ENCODE measurements around the gene ENC1. TPM values are rescaled to one million over a fixed set of nuclear protein-coding genes. Genes with fewer than 3 reads are reported as not detected.

ENC1 gene
- total RNA-seq, 1 donor from 2014 or later: 3.8 TPM

- H3K27ac ChIP-seq (replicated peaks): no peak overlapping the region
- TF ChIP-seq CTCF (IDR thresholded peaks at IDR 0.05; ENCODE audit: borderline replicate concordance): no peak
- H3K36me3 ChIP-seq: no peaks in the 10 kb centered on the region
- intact Hi-C loops (cut with micrococcal nuclease): no loop called here
- H3K27me3 ChIP-seq (ENCODE audit: low read depth): no peaks in the 10 kb centered on the region
- H3K4me1 ChIP-seq: peaks cover 16% of the 10 kb centered on the region
- no peaks in the 10 kb centered on the region for H3K9me3 ChIP-seq (replicated peaks)
- no peak overlapping the region for H3K4me3 ChIP-seq
- no peak for DNase-seq
These were observed 59.8 kb downstream of the ENC1 start for GRCh38 chr5:74580729-74581109.

- H3K27me3 ChIP-seq (ENCODE audit: low read depth): no peaks in the 10 kb centered on the region
- intact Hi-C loops (cut with micrococcal nuclease): no loop called here
- no peak for TF ChIP-seq CTCF (IDR thresholded peaks at IDR 0.05; ENCODE audit: borderline replicate concordance)
- H3K27ac ChIP-seq (replicated peaks): no peak overlapping the region
- H3K4me1 ChIP-seq: peaks cover 21% of the 10 kb centered on the region
- no peak overlapping the region for H3K4me3 ChIP-seq
- DNase-seq: no peak
- no peaks in the 10 kb centered on the region for H3K36me3 ChIP-seq
- H3K9me3 ChIP-seq (replicated peaks): no peaks in the 10 kb centered on the region
These were observed 61.3 kb downstream of the ENC1 start for GRCh38 chr5:74579215-74579614.

GRCh38 chr5:74578356-74579044, 62.0 kb downstream of the ENC1 start:
- no peak for TF ChIP-seq CTCF (IDR thresholded peaks at IDR 0.05; ENCODE audit: borderline replicate concordance)
- Histone ChIP-seq H3K4me1 (peaks cover 21% of the 10 kb centered on the region), H3K36me3 (no peaks in the 10 kb centered on the region), H3K27ac (replicated peaks) (no peak overlapping the region), H3K9me3 (replicated peaks) (no peaks in the 10 kb centered on the region), H3K27me3 (ENCODE audit: low read depth) (no peaks in the 10 kb centered on the region), H3K4me3 (no peak overlapping the region)
- intact Hi-C loops (cut with micrococcal nuclease): no loop called here
- no peak for DNase-seq

Other genes with a start within 250 kb of the ENC1 start
- 138 TPM for gene HEXB, start 44.5 kb upstream of the ENC1 start, total RNA-seq
- gene GFM2, start 126.4 kb upstream of the ENC1 start, total RNA-seq: 47.3 TPM
- gene NSA2, start 126.5 kb upstream of the ENC1 start, total RNA-seq: 44.1 TPM
- 6.3 TPM for gene FAM169A, start 225.7 kb upstream of the ENC1 start, total RNA-seq